WTC11 (cell line): ENCODE data around the gene SELENOW. TPM values are rescaled to one million over a fixed set of nuclear protein-coding genes. Genes with fewer than 3 reads are reported as not detected.

Source experiments
- ATAC-seq: fragments of 200-7000 bp; cut with Tn5 transposase; 2 replicates; pipeline ENCODE4 v1.10.0; 2021; ENCODE audit warnings: mild to moderate bottlenecking, moderate library complexity
- CTCF ChIA-PET: fragments of 300-600 bp; sonication (Branson Sonifier 250); formaldehyde crosslinking; loops from one replicate; lab custom pipeline; 2021; ENCODE audit warnings: antibody characterized with exemption; lab: Charles Lee
- POLR2A ChIA-PET: fragments of 350-600 bp; sonication (Branson Sonifier 250); formaldehyde crosslinking; loops from one replicate; lab custom pipeline; 2021; ENCODE audit warnings: antibody characterized with exemption; lab: Charles Lee
- DNase-seq: peaks from one replicate; pipeline ENCODE4 v3.0.0; 2021; ENCODE audit warnings: low spot score
- H3K27ac Mint-ChIP-seq: 2 replicates; pipeline ENCODE4 v1.8.0; 2021; ENCODE audit warnings: mixed read lengths
- H3K27me3 Mint-ChIP-seq: 2 replicates; pipeline ENCODE4 v1.8.0; 2021; ENCODE audit warnings: low read depth, mild to moderate bottlenecking, moderate library complexity, mixed read lengths
- H3K36me3 Mint-ChIP-seq: 2 replicates; pipeline ENCODE4 v1.8.0; 2021; ENCODE audit warnings: mixed read lengths
- H3K4me1 Mint-ChIP-seq: 2 replicates; pipeline ENCODE4 v1.8.0; 2022; ENCODE audit warnings: mixed read lengths
- H3K4me3 Mint-ChIP-seq: 2 replicates; pipeline ENCODE4 v1.8.0; 2021; ENCODE audit warnings: mild to moderate bottlenecking, moderate library complexity, mixed read lengths
- H3K9me3 Mint-ChIP-seq: 2 replicates; pipeline ENCODE4 v1.8.0; 2021; ENCODE audit warnings: mixed read lengths
- EMX1 ChIP-seq: fragments of 250-450 bp; sonication (Bioruptor Pico); IDR thresholded peaks from 2 replicates; pipeline ENCODE4 v1.8.0; 2021; ENCODE audit warnings: mild to moderate bottlenecking
- FOXK1 ChIP-seq: sonication (generic); formaldehyde crosslinking; IDR thresholded peaks from 2 replicates; pipeline ENCODE4 v1.8.0; 2022; ENCODE audit warnings: mild to moderate bottlenecking, moderate library complexity, missing genetic modification reagents
- GRHL2 ChIP-seq: fragments of 250-450 bp; sonication (Bioruptor Pico); IDR thresholded peaks from 2 replicates; pipeline ENCODE4 v1.8.0; 2022; ENCODE audit warnings: mild to moderate bottlenecking, moderate library complexity; ENCODE audit not compliant: insufficient replicate concordance, severe bottlenecking
- NR3C1 ChIP-seq: sonication (generic); formaldehyde crosslinking; conservative IDR thresholded peaks from 2 replicates; pipeline ENCODE4 v1.8.1; 2023; ENCODE audit warnings: low read depth, mild to moderate bottlenecking, missing genetic modification reagents
- OVOL2 ChIP-seq: fragments of 250-450 bp; sonication (Bioruptor Pico); IDR thresholded peaks from 2 replicates; pipeline ENCODE4 v1.9.0; 2021; ENCODE audit warnings: mild to moderate bottlenecking, borderline replicate concordance
- SMAD3 ChIP-seq: sonication (generic); formaldehyde crosslinking; IDR thresholded peaks from 2 replicates; pipeline ENCODE4 v1.8.0; 2022; ENCODE audit warnings: missing genetic modification reagents, mild to moderate bottlenecking, borderline replicate concordance
- ZNF416 ChIP-seq: fragments of 250-450 bp; sonication (Bioruptor Pico); IDR thresholded peaks from 2 replicates; pipeline ENCODE4 v1.9.0; 2021; ENCODE audit warnings: mild to moderate bottlenecking, inconsistent platforms
- total RNA-seq: library from RNA; stranded (reverse); gene quantifications from 3 replicates; pipeline ENCODE4 v1.2.3, GENCODE V29; 2021
- TF ChIP-seq, protein P1 (sequence below): sonication (generic); formaldehyde crosslinking; IDR thresholded peaks from 2 replicates; pipeline ENCODE4 v1.8.0; 2023; ENCODE audit warnings: missing genetic modification reagents, mild to moderate bottlenecking, borderline replicate concordance
- TF ChIP-seq, protein P2 (sequence below): sonication (generic); formaldehyde crosslinking; IDR thresholded peaks from 2 replicates; pipeline ENCODE4 v1.8.1; 2022; ENCODE audit warnings: mild to moderate bottlenecking, moderate library complexity, missing genetic modification reagents
- TF ChIP-seq, protein P3 (sequence below): sonication (generic); formaldehyde crosslinking; IDR thresholded peaks from 2 replicates; pipeline ENCODE4 v1.8.1; 2023; ENCODE audit warnings: mild to moderate bottlenecking, missing genetic modification reagents, moderate library complexity
- TF ChIP-seq, protein P4 (sequence below): fragments of 200-600 bp; IDR thresholded peaks from 2 replicates; pipeline ENCODE4 v1.8.0; 2022; ENCODE audit warnings: antibody characterized with exemption
- TF ChIP-seq, protein P5 (sequence below): fragments of 250-450 bp; sonication (Bioruptor Pico); IDR thresholded peaks from 2 replicates; pipeline ENCODE4 v1.8.0; 2021; ENCODE audit warnings: mild to moderate bottlenecking
- TF ChIP-seq, protein P6 (sequence below): fragments of 250-450 bp; sonication (Bioruptor Pico); IDR thresholded peaks from 2 replicates; pipeline ENCODE4 v1.9.0; 2021; ENCODE audit warnings: mild to moderate bottlenecking, borderline replicate concordance
- TF ChIP-seq, protein P7 (sequence below): sonication (generic); formaldehyde crosslinking; IDR thresholded peaks from 2 replicates; pipeline ENCODE4 v1.8.0; 2022; ENCODE audit warnings: mild to moderate bottlenecking, missing genetic modification reagents

SELENOW gene
- total RNA-seq, 1 experiment from 2014 or later, result 391 TPM

DNA sequence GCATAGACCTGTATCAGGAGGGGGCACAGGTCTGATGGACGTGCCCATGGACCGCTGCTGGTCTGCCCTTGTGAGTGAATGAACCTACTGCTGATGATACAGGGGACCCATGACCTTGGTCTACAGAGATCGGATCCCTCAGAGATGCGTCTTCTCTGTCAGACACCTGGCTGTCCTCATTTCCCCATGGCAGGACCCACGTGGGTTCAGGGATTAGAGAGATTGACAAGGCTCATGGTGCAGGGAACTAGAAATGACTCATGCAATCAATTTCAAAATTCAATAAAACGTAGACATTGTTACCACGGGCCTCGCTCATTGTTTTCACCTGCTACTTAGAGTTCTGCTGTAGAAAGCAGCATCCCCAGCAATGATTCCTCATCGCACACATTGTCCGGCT is 26.8 kb downstream of the SELENOW start (continued):
- TF ChIP-seq, protein P1, sequence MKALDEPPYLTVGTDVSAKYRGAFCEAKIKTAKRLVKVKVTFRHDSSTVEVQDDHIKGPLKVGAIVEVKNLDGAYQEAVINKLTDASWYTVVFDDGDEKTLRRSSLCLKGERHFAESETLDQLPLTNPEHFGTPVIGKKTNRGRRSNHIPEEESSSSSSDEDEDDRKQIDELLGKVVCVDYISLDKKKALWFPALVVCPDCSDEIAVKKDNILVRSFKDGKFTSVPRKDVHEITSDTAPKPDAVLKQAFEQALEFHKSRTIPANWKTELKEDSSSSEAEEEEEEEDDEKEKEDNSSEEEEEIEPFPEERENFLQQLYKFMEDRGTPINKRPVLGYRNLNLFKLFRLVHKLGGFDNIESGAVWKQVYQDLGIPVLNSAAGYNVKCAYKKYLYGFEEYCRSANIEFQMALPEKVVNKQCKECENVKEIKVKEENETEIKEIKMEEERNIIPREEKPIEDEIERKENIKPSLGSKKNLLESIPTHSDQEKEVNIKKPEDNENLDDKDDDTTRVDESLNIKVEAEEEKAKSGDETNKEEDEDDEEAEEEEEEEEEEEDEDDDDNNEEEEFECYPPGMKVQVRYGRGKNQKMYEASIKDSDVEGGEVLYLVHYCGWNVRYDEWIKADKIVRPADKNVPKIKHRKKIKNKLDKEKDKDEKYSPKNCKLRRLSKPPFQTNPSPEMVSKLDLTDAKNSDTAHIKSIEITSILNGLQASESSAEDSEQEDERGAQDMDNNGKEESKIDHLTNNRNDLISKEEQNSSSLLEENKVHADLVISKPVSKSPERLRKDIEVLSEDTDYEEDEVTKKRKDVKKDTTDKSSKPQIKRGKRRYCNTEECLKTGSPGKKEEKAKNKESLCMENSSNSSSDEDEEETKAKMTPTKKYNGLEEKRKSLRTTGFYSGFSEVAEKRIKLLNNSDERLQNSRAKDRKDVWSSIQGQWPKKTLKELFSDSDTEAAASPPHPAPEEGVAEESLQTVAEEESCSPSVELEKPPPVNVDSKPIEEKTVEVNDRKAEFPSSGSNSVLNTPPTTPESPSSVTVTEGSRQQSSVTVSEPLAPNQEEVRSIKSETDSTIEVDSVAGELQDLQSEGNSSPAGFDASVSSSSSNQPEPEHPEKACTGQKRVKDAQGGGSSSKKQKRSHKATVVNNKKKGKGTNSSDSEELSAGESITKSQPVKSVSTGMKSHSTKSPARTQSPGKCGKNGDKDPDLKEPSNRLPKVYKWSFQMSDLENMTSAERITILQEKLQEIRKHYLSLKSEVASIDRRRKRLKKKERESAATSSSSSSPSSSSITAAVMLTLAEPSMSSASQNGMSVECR (CRISPR knock-in tag), result no peak
- TF ChIP-seq, protein P2, sequence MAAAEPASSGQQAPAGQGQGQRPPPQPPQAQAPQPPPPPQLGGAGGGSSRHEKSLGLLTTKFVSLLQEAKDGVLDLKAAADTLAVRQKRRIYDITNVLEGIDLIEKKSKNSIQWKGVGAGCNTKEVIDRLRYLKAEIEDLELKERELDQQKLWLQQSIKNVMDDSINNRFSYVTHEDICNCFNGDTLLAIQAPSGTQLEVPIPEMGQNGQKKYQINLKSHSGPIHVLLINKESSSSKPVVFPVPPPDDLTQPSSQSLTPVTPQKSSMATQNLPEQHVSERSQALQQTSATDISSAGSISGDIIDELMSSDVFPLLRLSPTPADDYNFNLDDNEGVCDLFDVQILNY (CRISPR knock-in tag), result no peak

DNA sequence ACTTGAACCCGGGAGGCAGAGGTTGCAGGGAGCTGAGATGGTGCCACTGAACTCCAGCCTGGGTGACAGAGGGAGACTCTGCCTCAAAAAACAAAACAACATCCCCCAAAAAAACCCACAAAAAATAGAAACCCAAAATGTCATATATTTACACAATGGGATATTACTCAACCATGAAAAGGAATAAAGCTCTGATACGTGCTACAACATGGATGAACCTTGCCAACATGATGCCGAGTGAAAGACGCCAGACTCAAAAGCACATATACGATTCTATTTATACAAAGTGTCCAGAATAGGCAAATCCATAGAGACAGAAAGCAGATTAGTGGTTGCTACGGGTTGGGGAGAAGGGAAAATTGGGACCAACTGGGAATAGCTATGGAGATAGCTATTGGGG is 27.9 kb downstream of the SELENOW start:
- POLR2A ChIA-PET, result no interaction called here
- no peaks in the 10 kb centered on the region for H3K36me3 Mint-ChIP-seq
- CTCF ChIA-PET, result interaction anchor here (1.2 to 1.8 kb wide), 2 partner anchors 16 to 62 kb away, joined by 5 to 7 read pairs; no protein-coding TSS in a partner anchor
- ATAC-seq, result no peak
- TF ChIP-seq ZNF416 (CRISPR knock-in tag), result no peak
- TF ChIP-seq, protein P3, sequence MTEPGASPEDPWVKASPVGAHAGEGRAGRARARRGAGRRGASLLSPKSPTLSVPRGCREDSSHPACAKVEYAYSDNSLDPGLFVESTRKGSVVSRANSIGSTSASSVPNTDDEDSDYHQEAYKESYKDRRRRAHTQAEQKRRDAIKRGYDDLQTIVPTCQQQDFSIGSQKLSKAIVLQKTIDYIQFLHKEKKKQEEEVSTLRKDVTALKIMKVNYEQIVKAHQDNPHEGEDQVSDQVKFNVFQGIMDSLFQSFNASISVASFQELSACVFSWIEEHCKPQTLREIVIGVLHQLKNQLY (CRISPR knock-in tag), result no peak
- TF ChIP-seq, all 79 proteins: peak for 0
- DNase-seq, result no peak
- Mint-ChIP-seq H3K4me3 (no peak overlapping the region), H3K27ac (no peak overlapping the region), H3K9me3 (no peaks in the 10 kb centered on the region), H3K27me3 (no peaks in the 10 kb centered on the region), H3K4me1 (no peaks in the 10 kb centered on the region)

DNA sequence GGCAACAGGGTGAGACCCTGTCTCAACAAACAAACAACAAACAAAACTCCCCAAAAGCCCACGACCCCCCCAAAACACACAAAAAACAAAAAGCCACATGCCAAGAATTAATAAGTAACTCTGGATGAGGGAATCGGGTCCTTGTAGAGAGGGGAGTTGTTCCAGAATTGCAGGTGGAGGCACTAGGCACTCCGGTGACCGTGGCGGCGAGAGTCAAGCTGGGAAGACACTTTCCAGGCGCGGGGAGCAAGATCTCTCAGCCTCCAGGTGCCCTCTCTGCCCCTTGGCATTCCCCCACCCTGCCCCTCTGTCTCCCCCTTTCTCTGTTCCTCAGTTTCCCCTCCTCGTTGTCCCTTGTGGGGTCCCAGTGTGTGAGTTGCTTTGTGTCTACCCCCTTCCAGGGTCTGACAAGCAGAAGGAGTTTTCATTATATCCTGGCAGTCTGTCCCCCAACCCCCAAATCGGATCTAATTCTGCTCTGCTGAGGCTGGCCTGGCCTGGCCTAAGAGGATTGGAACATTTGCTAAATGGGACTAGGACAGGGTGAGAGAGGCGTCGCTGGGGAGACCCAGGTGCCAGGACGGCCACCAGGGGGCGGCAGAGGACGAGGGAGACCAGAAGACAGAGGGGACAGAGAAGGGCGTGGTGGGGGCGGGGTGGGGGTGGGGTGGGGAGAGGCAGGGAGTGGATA is 34.9 kb downstream of the SELENOW start:
- Mint-ChIP-seq H3K36me3 (no peaks in the 10 kb centered on the region), H3K27ac (no peak overlapping the region), H3K9me3 (no peaks in the 10 kb centered on the region), H3K4me1 (peaks cover 6% of the 10 kb centered on the region; the same call in 1 of the 2 replicates), H3K27me3 (no peaks in the 10 kb centered on the region), H3K4me3 (no peak overlapping the region)
- no peak for TF ChIP-seq EMX1
- TF ChIP-seq, protein P4, sequence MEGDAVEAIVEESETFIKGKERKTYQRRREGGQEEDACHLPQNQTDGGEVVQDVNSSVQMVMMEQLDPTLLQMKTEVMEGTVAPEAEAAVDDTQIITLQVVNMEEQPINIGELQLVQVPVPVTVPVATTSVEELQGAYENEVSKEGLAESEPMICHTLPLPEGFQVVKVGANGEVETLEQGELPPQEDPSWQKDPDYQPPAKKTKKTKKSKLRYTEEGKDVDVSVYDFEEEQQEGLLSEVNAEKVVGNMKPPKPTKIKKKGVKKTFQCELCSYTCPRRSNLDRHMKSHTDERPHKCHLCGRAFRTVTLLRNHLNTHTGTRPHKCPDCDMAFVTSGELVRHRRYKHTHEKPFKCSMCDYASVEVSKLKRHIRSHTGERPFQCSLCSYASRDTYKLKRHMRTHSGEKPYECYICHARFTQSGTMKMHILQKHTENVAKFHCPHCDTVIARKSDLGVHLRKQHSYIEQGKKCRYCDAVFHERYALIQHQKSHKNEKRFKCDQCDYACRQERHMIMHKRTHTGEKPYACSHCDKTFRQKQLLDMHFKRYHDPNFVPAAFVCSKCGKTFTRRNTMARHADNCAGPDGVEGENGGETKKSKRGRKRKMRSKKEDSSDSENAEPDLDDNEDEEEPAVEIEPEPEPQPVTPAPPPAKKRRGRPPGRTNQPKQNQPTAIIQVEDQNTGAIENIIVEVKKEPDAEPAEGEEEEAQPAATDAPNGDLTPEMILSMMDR, result peak; percentile 84
- ATAC-seq (peak; percentile 98), DNase-seq (peak; percentile 98)
- ChIA-PET POLR2A (no interaction called here), CTCF (interaction anchor here (0.6 to 1.7 kb wide), 15 partner anchors 10 to 50 kb away, joined by 3 to 23 read pairs (median 5); no protein-coding TSS in a partner anchor)

DNA sequence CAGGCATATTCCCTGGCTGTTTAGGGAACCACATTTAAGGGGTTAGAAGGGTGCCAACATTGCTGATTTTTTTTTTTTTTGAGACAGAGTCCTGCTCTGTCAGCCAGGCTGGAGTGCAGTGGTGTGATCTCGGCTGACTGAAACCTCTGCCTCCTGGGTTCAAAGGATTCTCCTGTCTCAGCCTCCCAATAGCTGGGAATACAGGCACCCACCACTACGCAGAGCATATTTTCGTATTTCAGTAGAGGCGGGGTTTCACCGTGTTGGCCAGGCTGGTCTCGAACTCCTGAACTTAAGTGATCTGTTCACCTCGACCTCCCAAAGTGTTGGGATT is 35.5 kb downstream of the SELENOW start:
- Mint-ChIP-seq H3K4me3 (no peak overlapping the region), H3K27ac (no peak overlapping the region), H3K36me3 (0 out of 2 replicates have a peak, but pooled peaks cover under 1% of the 10 kb centered on the region), H3K27me3 (no peaks in the 10 kb centered on the region), H3K9me3 (peaks cover 2% of the 10 kb centered on the region; the same call in 1 of the 2 replicates), H3K4me1 (peaks cover 6% of the 10 kb centered on the region; the same call in 1 of the 2 replicates)
- DNase-seq (no peak), ATAC-seq (peak; percentile 43)
- ChIA-PET POLR2A (no interaction called here), CTCF (interaction anchor here (0.7 to 1.7 kb wide), 20 partner anchors 9 to 465 kb away, joined by 3 to 23 read pairs (median 5); partner anchors contain the start of gene DHX34)
- TF ChIP-seq SMAD3 (CRISPR knock-in tag) (no peak), GRHL2 (CRISPR knock-in tag) (no peak), OVOL2 (no peak), NR3C1 (no peak), FOXK1 (no peak)
- TF ChIP-seq, protein P5, sequence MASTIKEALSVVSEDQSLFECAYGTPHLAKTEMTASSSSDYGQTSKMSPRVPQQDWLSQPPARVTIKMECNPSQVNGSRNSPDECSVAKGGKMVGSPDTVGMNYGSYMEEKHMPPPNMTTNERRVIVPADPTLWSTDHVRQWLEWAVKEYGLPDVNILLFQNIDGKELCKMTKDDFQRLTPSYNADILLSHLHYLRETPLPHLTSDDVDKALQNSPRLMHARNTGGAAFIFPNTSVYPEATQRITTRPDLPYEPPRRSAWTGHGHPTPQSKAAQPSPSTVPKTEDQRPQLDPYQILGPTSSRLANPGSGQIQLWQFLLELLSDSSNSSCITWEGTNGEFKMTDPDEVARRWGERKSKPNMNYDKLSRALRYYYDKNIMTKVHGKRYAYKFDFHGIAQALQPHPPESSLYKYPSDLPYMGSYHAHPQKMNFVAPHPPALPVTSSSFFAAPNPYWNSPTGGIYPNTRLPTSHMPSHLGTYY, result no peak
- TF ChIP-seq, protein P6, sequence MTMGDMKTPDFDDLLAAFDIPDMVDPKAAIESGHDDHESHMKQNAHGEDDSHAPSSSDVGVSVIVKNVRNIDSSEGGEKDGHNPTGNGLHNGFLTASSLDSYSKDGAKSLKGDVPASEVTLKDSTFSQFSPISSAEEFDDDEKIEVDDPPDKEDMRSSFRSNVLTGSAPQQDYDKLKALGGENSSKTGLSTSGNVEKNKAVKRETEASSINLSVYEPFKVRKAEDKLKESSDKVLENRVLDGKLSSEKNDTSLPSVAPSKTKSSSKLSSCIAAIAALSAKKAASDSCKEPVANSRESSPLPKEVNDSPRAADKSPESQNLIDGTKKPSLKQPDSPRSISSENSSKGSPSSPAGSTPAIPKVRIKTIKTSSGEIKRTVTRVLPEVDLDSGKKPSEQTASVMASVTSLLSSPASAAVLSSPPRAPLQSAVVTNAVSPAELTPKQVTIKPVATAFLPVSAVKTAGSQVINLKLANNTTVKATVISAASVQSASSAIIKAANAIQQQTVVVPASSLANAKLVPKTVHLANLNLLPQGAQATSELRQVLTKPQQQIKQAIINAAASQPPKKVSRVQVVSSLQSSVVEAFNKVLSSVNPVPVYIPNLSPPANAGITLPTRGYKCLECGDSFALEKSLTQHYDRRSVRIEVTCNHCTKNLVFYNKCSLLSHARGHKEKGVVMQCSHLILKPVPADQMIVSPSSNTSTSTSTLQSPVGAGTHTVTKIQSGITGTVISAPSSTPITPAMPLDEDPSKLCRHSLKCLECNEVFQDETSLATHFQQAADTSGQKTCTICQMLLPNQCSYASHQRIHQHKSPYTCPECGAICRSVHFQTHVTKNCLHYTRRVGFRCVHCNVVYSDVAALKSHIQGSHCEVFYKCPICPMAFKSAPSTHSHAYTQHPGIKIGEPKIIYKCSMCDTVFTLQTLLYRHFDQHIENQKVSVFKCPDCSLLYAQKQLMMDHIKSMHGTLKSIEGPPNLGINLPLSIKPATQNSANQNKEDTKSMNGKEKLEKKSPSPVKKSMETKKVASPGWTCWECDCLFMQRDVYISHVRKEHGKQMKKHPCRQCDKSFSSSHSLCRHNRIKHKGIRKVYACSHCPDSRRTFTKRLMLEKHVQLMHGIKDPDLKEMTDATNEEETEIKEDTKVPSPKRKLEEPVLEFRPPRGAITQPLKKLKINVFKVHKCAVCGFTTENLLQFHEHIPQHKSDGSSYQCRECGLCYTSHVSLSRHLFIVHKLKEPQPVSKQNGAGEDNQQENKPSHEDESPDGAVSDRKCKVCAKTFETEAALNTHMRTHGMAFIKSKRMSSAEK (CRISPR knock-in tag), result no peak
- TF ChIP-seq, protein P7, sequence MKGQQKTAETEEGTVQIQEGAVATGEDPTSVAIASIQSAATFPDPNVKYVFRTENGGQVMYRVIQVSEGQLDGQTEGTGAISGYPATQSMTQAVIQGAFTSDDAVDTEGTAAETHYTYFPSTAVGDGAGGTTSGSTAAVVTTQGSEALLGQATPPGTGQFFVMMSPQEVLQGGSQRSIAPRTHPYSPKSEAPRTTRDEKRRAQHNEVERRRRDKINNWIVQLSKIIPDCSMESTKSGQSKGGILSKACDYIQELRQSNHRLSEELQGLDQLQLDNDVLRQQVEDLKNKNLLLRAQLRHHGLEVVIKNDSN, result no peak
